ENCODE results near the gene HAT1.
A peak's percentile ranks its signal among the peaks of the same experiment; 100 is the strongest.

HAT1 gene

GRCh38 chr2:172009823-172010222 lies 87.6 kb downstream of the HAT1 start:
- no peaks in the 10 kb centered on the region for H3K36me3 ChIP-seq (ENCODE audit: control insufficient read depth, insufficient read depth, low read length)
- TF ChIP-seq CTCF (IDR thresholded peaks at IDR 0.05; ENCODE audit: insufficient read depth, low read length, poor library complexity, severe bottlenecking), result no peak
- no peak for DNase-seq (ENCODE audit: extremely low read depth, insufficient read length)

DNA sequence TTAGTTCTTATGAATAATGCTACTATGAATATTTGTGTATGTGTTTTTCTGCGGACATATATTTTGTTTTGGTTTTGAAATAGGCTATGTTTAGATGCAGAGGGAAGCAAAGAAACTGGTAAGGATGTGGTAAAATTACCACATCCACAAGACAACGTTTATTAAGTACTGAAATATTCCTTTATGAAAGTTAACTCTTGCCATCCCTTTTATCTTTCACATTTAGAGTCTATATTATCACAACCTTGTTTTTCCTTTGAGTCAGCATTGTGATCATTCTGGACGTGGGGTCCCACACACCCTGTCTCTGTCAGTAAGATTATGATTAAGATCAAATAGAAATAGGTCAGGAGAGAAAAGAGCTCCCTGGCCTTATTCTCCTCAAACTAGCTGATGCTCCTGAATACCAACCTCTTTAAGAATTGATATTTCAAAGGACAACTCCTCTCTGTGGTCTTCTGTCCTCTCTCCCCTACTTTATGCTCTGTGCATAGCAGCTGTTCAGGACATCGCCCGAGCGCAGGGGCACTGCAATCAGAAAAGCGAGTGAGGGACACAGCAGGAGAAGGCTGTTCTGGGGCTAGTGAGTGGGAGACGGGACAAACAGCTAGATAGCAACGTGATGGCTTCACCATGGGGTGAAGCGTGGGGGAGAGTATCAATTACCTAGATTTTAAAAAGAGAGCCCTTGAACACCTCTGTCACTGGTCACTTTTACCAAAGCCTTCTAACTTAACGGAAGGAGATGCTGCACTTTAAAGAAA lies 89.7 kb downstream of the HAT1 start:
- DNase-seq (ENCODE audit: extremely low read depth, insufficient read length), result no peak
- no peak overlapping the region for H3K4me3 ChIP-seq (replicated peaks; ENCODE audit: low read depth, low read length)
- no peaks in the 10 kb centered on the region for H3K36me3 ChIP-seq (ENCODE audit: control insufficient read depth, insufficient read depth, low read length)
- H3K27me3 ChIP-seq (replicated peaks; ENCODE audit: control insufficient read depth, insufficient read depth, low read length), result no peaks in the 10 kb centered on the region
- TF ChIP-seq CTCF (IDR thresholded peaks at IDR 0.05; ENCODE audit: insufficient read depth, low read length, poor library complexity, severe bottlenecking), result no peak

More at GRCh38 chr2:172009823-172010222, 87.6 kb downstream of the HAT1 start:
- Histone ChIP-seq H3K4me3 (replicated peaks; ENCODE audit: low read depth, low read length) (no peak overlapping the region), H3K27me3 (replicated peaks; ENCODE audit: control insufficient read depth, insufficient read depth, low read length) (no peaks in the 10 kb centered on the region)

- no peak for DNase-seq (ENCODE audit: extremely low read depth, insufficient read length)
- Histone ChIP-seq H3K36me3 (ENCODE audit: control insufficient read depth, insufficient read depth, low read length) (no peaks in the 10 kb centered on the region), H3K4me3 (replicated peaks; ENCODE audit: low read depth, low read length) (no peak overlapping the region), H3K27me3 (replicated peaks; ENCODE audit: control insufficient read depth, insufficient read depth, low read length) (no peaks in the 10 kb centered on the region)
- no peak for TF ChIP-seq CTCF (IDR thresholded peaks at IDR 0.05; ENCODE audit: insufficient read depth, low read length, poor library complexity, severe bottlenecking)
These were observed 90.6 kb downstream of the HAT1 start for GRCh38 chr2:172012677-172013391.

DNA sequence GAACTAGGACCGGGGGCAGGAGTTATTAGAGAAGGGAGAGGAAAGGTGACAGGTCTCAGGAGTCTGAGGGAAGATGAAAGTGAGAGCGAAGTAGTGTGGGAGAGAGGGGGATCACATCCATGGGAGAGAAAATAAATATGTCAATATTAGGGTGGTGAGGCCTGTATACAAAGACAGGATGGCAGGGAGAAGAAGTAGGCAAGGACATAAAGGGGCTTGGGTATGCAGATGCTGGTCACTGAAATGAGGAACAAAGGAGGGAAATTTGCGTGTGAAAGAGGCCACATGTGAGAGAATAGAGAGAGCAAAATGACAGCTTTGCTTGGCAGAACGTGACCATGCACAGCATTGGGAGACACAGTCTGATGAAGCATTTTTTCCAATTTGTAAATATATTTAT lies 91.1 kb downstream of the HAT1 start:
- no peak for TF ChIP-seq CTCF (IDR thresholded peaks at IDR 0.05; ENCODE audit: insufficient read depth, low read length, poor library complexity, severe bottlenecking)
- peak; percentile 13 for DNase-seq (ENCODE audit: extremely low read depth, insufficient read length)
- H3K27me3 ChIP-seq (replicated peaks; ENCODE audit: control insufficient read depth, insufficient read depth, low read length), result no peaks in the 10 kb centered on the region
- no peaks in the 10 kb centered on the region for H3K36me3 ChIP-seq (ENCODE audit: control insufficient read depth, insufficient read depth, low read length)
- H3K4me3 ChIP-seq (replicated peaks; ENCODE audit: low read depth, low read length), result no peak overlapping the region

- Histone ChIP-seq H3K36me3 (ENCODE audit: control insufficient read depth, insufficient read depth, low read length) (no peaks in the 10 kb centered on the region), H3K4me3 (replicated peaks; ENCODE audit: low read depth, low read length) (no peak overlapping the region), H3K27me3 (replicated peaks; ENCODE audit: control insufficient read depth, insufficient read depth, low read length) (no peaks in the 10 kb centered on the region)
- no peak for TF ChIP-seq CTCF (IDR thresholded peaks at IDR 0.05; ENCODE audit: insufficient read depth, low read length, poor library complexity, severe bottlenecking)
- no peak for DNase-seq (ENCODE audit: extremely low read depth, insufficient read length)
These were observed 99.0 kb downstream of the HAT1 start for GRCh38 chr2:172021074-172021931.
